ENCODE data around the gene ERVFRD-1.
"Not testable (repeated sequence)": the region's sequence is repeated elsewhere in the genome, so short reads cannot be mapped to it uniquely, and the experiment has no call there.

ERVFRD-1 gene

DNA sequence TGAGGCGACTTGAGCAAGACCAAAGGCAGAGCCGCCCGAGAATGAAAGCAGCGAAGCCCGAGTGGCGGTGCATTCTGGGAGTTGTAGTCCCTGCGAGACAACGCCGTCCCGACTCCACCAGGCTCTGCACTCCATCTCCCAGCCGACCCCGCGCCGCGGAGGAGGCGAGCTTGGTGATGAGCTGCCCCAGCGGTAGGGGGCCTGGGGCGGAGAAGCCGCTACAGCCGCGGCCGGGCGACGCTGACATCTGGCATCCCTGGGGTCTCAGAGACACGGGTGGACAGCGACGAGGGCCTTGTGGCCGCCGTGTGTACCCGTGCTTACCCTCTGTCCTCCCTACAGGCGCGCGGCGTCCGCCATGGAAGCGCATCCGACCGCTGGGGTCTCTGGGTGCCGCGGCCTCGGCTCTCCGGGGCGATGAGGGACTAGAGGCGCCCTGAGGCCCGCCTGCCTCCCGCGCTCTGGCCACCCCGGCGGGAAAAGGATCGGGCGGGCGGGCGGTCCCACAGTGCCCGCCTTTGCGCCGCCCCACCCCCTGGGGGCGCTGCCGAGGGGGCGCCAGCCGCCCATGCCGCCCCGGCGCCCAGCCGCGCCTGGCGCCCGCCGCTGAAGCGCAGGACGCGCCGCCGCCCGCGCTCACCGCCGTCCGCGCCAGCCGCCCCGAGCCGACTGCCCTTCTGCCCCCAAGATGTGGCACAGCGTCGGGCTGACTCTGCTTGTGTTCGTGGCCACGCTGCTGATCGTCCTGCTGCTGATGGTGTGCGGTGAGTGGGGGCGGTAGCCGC is 17.7 kb downstream of the ERVFRD-1 start, which contains the start of gene SMIM13:
Gene SMIM13 (plus strand): TSS at position 209 of the 785 bp plus-strand sequence. CDS start 480 bp downstream, at position 689.
- in situ Hi-C loops (cut with HindIII; ENCODE audit: low sequenced_read_pairs) = no loop called here

GRCh38 chr6:11093376-11093625 is 18.2 kb downstream of the ERVFRD-1 start:
- in situ Hi-C loops (cut with HindIII; ENCODE audit: low sequenced_read_pairs) = no loop called here

- in situ Hi-C loops (cut with HindIII; ENCODE audit: low sequenced_read_pairs) = no loop called here
Measured at GRCh38 chr6:11092668-11093375, 18.7 kb downstream of the ERVFRD-1 start.

DNA sequence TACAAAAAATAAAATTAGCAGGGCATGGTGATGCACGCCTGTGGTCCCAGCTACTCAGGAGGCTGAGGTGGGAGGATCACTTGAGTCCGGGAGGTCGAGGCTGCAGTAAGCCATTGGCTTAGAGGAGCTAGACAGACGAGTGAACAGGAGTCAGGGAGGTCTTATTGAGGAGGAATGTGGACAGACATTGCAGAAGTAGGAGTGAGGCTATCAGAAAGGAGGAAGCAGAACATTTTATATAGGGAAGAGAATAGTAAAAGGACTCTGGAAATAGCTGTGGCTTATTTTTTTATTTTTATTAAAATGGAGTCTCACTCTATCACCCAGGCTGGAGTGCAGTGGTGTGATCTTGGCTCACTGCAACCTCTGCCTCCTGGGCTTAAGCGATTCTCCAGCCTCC is 20.4 kb downstream of the ERVFRD-1 start:
- in situ Hi-C loops (cut with HindIII; ENCODE audit: low sequenced_read_pairs) = not testable (repeated sequence)

GRCh38 chr6:11089695-11090094 is 21.8 kb downstream of the ERVFRD-1 start:
- in situ Hi-C loops (cut with HindIII; ENCODE audit: low sequenced_read_pairs) = no loop called here

- in situ Hi-C loops (cut with HindIII; ENCODE audit: low sequenced_read_pairs) = not testable (repeated sequence)
Measured at GRCh38 chr6:11087141-11087812, 24.2 kb downstream of the ERVFRD-1 start.

DNA sequence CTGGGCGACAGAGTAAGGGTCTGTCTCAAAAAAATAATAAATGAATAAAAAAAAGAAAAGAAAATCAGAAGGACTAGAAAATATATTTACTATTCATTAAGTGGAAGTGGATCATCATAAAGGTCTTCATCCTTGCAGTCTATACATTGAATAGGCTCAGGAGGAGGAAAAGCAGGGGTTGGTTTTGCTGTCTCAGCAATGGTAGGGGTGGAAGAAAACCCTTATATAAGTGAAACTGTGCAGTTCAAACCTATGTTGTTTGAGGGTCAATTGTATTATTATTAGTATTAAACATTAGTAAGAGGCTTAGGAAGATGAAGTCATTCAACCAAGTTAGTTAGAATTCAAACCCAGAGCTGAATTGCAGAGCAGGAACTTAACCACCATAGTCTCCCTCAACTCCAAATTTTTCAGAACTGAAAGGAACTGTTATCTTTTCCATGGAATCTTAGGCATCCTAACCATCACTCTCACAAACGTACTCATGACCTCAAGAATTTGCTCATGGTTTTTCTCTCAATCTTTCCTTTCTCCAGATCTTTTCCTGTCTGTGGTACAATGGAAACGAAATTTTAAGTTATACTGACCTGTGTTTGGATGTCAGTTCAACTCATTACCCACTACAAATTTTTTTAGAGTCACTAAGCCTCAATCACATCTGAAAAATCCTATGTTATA is 25.6 kb downstream of the ERVFRD-1 start:
- in situ Hi-C loops (cut with HindIII; ENCODE audit: low sequenced_read_pairs) = no loop called here

- in situ Hi-C loops (cut with HindIII; ENCODE audit: low sequenced_read_pairs) = no loop called here
Measured at GRCh38 chr6:11083956-11084355, 27.6 kb downstream of the ERVFRD-1 start.

DNA sequence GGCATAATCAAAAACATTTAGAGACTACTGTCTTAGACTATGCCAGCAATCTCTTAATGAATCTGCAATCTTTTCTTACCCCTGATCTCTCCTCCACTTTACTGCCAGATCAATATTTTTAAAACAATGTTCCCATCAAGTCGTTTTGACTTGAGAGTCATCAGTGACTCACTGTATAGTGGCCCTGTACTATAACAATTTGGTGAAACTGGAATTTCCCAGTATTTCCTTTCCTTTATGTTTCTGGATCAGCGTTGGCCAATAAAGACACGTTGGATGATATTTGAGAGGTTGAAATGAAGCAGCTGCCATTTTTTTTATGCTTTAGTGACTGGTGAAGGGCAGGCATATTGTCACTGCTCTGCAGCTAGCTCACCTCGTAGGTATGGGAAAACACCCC is 28.0 kb downstream of the ERVFRD-1 start:
- in situ Hi-C loops (cut with HindIII; ENCODE audit: low sequenced_read_pairs) = no loop called here

- in situ Hi-C loops (cut with HindIII; ENCODE audit: low sequenced_read_pairs) = no loop called here
Measured at GRCh38 chr6:11080296-11080695, 31.2 kb downstream of the ERVFRD-1 start.

DNA sequence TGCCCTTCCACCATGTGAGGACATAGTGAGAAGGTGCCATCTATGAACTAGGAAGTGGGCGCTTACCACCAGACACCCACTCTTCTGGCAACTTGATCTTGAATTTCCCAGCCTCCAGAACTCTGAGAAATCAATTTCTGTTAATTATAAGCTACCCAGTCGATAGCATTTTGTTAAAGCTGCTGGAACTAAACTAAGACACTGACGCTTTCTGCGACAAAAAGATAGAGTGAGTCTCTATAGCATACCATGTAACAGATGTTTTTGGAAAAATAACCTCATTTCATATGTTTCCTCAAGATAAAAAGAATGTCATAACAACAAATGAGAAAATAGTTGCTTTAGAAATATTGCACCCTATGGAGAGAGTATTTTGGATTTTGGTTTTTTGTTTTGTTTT is 33.3 kb downstream of the ERVFRD-1 start:
- in situ Hi-C loops (cut with HindIII; ENCODE audit: low sequenced_read_pairs) = no loop called here

GRCh38 chr6:11076540-11076939 is 35.0 kb downstream of the ERVFRD-1 start:
- in situ Hi-C loops (cut with HindIII; ENCODE audit: low sequenced_read_pairs) = no loop called here

GRCh38 chr6:11072101-11072500 is 39.4 kb downstream of the ERVFRD-1 start:
- in situ Hi-C loops (cut with HindIII; ENCODE audit: low sequenced_read_pairs) = no loop called here

- in situ Hi-C loops (cut with HindIII; ENCODE audit: low sequenced_read_pairs) = no loop called here
Measured at GRCh38 chr6:11069760-11070159, 41.8 kb downstream of the ERVFRD-1 start.

GRCh38 chr6:11067348-11067747 is 44.2 kb downstream of the ERVFRD-1 start:
- in situ Hi-C loops (cut with HindIII; ENCODE audit: low sequenced_read_pairs) = no loop called here

GRCh38 chr6:11066505-11067347 is 44.8 kb downstream of the ERVFRD-1 start:
- in situ Hi-C loops (cut with HindIII; ENCODE audit: low sequenced_read_pairs) = no loop called here

DNA sequence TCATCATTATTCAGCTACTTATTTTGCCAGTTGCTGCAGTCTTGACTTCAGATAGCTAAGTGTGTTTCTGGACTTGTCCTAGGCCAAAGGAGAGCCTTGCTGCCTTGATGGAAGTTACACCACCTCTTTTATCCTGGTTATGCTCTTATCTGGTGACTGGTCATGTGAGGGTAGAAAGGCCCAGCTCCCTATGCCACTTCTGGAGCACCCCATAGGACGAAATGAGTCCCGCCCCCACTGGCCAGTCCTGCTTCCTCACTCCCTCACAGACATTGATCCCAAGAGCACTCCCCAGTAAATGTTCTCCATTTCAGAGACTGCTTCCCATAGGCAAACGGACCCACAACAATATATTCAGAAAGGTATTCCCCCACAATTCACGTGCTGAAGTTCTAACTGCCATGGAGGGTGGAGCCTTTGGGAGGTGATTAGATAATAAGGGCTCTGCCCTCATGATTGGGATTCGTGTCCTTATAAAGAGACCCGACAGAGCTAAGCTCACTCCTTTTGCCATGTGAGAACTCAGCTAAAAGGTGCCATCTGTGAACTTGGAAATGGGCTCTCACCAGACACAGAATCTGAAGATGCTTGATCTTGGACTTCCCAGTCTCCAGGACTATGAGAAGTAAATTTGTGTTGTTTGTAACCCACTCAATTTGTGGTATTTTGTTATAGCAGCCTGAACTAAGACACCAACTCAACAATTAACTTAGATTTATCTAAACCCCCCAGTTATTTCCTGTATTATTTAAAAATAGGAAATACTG is 45.9 kb downstream of the ERVFRD-1 start:
- in situ Hi-C loops (cut with HindIII; ENCODE audit: low sequenced_read_pairs) = no loop called here

- in situ Hi-C loops (cut with HindIII; ENCODE audit: low sequenced_read_pairs) = no loop called here
Measured at GRCh38 chr6:11064836-11065235, 46.7 kb downstream of the ERVFRD-1 start.

DNA sequence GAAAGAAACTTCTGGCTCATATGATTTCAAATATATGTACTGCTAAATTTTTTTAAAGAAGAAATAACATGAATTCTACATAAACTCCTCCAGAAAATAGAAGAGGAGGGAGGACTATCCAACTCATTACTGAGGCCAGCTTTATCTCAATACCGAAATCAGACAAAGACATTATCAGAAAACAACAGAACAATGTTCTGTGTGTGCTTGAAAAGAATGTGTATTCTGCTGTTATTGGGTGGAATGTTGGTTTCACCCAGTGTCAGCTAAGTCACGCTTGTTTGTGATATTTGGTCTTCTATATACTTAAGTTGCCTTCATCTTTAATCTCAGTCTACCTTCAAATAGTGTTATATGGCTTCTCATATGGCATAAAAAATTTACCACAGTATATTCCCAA is 48.8 kb downstream of the ERVFRD-1 start:
- in situ Hi-C loops (cut with HindIII; ENCODE audit: low sequenced_read_pairs) = no loop called here

- in situ Hi-C loops (cut with HindIII; ENCODE audit: low sequenced_read_pairs) = no loop called here
Measured at GRCh38 chr6:11062083-11062482, 49.4 kb downstream of the ERVFRD-1 start.
